PFSK-1 (cell line): ENCODE results near the gene GSS.

ENCODE experiments used
- POLR2AphosphoS5 ChIP-seq: IDR thresholded peaks from 2 replicates; pipeline ENCODE4 v1.6.1; 2012; ENCODE audit warnings: low read depth, mild to moderate bottlenecking, control low read depth, low read length, moderate library complexity
- REST ChIP-seq, 2 experiments: IDR thresholded peaks; 2 replicates each; pipeline versions ENCODE4 v1.6.1 to v1.8.0; 2011 to 2012; ENCODE audit warnings: low read depth in 2 of 2, low read length in 2 of 2, control low read depth in 1 of 2, inconsistent platforms in 1 of 2, mild to moderate bottlenecking in 1 of 2, moderate library complexity in 1 of 2; ENCODE audit not compliant: insufficient read depth in 1 of 2

DNA sequence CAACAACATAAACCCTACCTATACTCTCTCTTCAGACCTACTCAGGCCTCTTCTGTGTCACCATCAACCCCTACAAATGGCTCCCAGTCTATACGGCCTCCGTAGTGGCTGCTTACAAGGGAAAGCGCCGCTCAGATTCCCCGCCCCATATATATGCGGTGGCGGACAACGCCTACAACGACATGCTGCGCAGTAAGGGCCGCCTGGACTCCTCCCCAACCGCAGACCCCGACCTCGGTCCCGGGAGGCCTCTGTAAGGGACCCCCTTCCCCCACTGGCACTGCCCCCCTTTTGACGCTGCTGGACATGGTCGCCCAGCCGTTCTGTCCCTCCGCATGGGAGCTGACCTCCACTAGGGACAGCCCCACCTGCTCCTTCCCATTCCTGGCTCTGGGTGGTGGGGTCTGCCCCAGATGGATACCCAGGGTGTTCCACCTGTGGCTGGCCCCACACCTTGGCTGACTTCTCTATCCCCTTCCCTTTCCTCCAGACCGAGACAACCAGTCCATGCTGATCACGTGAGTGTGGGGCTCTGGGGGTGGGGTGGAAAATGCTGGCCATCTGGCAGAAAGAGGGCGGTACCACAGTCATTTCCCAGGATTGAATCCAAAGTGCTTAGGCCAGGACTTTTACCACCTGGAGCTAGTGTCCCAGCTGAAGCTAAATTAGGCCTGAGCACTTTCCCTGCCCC lies 25.1 kb upstream of the GSS start:
- TF ChIP-seq REST (IDR thresholded peaks at IDR 0.05; ENCODE audit: insufficient read depth in 1 of 2, low read depth in 2 of 2, low read length in 2 of 2): no peak
- TF ChIP-seq POLR2AphosphoS5: no peak
